ENCODE measurements around the gene TCHH. TPM values are rescaled to one million over a fixed set of nuclear protein-coding genes. Genes with fewer than 3 reads are reported as not detected.

The TCHH gene
- total and polyA plus RNA-seq, 2 donors (not counting 1 experiment from before 2014, with no cell fraction given) = not detected

- Histone ChIP-seq H3K4me1 (ENCODE audit: control insufficient read depth, extremely low read depth, insufficient read depth, low read length) (peaks cover 8% of the 10 kb centered on the region), H4K20me1 (ENCODE audit: control insufficient read depth, extremely low read depth, insufficient read depth, low read length) (no peaks in the 10 kb centered on the region), H2AFZ (ENCODE audit: low read length) (peak overlapping the region; percentile 45), H3K27me3 (ENCODE audit: control insufficient read depth, insufficient read depth, low read length) (peaks cover 73% of the 10 kb centered on the region), H3K9ac (ENCODE audit: insufficient read depth, low read length) (no peak overlapping the region), H3K9me3 (ENCODE audit: control insufficient read depth, insufficient read depth, low read depth, low read length) (no peaks in the 10 kb centered on the region), H3K27ac (ENCODE audit: insufficient read depth, low read length) (no peak overlapping the region), H3K79me2 (ENCODE audit: control insufficient read depth, insufficient read depth, low read length) (no peaks in the 10 kb centered on the region), H3K4me2 (ENCODE audit: extremely low read depth, insufficient read depth, low read length) (peak overlapping the region; percentile 88), H3K4me3 (replicated peaks in 1 of 4; ENCODE audit: control extremely low read depth in 1 of 4, insufficient read depth in 1 of 4, low read depth in 3 of 4, low read length in 4 of 4) (peak overlapping the region; percentile 9 to 53 (median 36)), H3K36me3 (ENCODE audit: control insufficient read depth, insufficient read depth, low read length) (no peaks in the 10 kb centered on the region)
- TF ChIP-seq CTCF (conservative IDR thresholded peaks at IDR 0.05 in 1 of 2, IDR thresholded peaks at IDR 0.05 in 1 of 2; ENCODE audit: low read depth in 1 of 2, low read length in 2 of 2) (no peak), EZH2 (IDR thresholded peaks at IDR 0.05; ENCODE audit: low read length, missing control alignments) (peak; percentile 86)
- DNase-seq (ENCODE audit: low read depth in 2 of 2) = peak in 1 of 2 donors; percentile 10
Observed at GRCh38 chr1:152109231-152109997, 5.8 kb downstream of the TCHH start.

GRCh38 chr1:152108882-152109222 lies 6.4 kb downstream of the TCHH start:
- no peaks in the 10 kb centered on the region for H3K9me3 ChIP-seq (ENCODE audit: control insufficient read depth, insufficient read depth, low read depth, low read length)
- H3K4me2 ChIP-seq (ENCODE audit: extremely low read depth, insufficient read depth, low read length) = no peak overlapping the region
- peaks cover 8% of the 10 kb centered on the region for H3K4me1 ChIP-seq (ENCODE audit: control insufficient read depth, extremely low read depth, insufficient read depth, low read length)
- no peaks in the 10 kb centered on the region for H3K36me3 ChIP-seq (ENCODE audit: control insufficient read depth, insufficient read depth, low read length)
- DNase-seq (ENCODE audit: low read depth in 2 of 2) = no peak
- H2AFZ ChIP-seq (ENCODE audit: low read length) = no peak overlapping the region
- H3K79me2 ChIP-seq (ENCODE audit: control insufficient read depth, insufficient read depth, low read length) = no peaks in the 10 kb centered on the region
- H4K20me1 ChIP-seq (ENCODE audit: control insufficient read depth, extremely low read depth, insufficient read depth, low read length) = no peaks in the 10 kb centered on the region
- no peak overlapping the region for H3K27ac ChIP-seq (ENCODE audit: insufficient read depth, low read length)
- no peak for TF ChIP-seq CTCF (conservative IDR thresholded peaks at IDR 0.05 in 1 of 2, IDR thresholded peaks at IDR 0.05 in 1 of 2; ENCODE audit: low read depth in 1 of 2, low read length in 2 of 2)
- TF ChIP-seq EZH2 (IDR thresholded peaks at IDR 0.05; ENCODE audit: low read length, missing control alignments) = no peak
- peaks cover 68% of the 10 kb centered on the region for H3K27me3 ChIP-seq (ENCODE audit: control insufficient read depth, insufficient read depth, low read length)
- peak overlapping the region in 2 of 4 experiments; percentile 27 to 53 for H3K4me3 ChIP-seq (replicated peaks in 1 of 4; ENCODE audit: control extremely low read depth in 1 of 4, insufficient read depth in 1 of 4, low read depth in 3 of 4, low read length in 4 of 4)
- no peak overlapping the region for H3K9ac ChIP-seq (ENCODE audit: insufficient read depth, low read length)

- H3K27ac ChIP-seq (ENCODE audit: insufficient read depth, low read length) = no peak overlapping the region
- H3K4me3 ChIP-seq (replicated peaks in 1 of 4; ENCODE audit: control extremely low read depth in 1 of 4, insufficient read depth in 1 of 4, low read depth in 3 of 4, low read length in 4 of 4) = peak overlapping the region; percentile 16 to 48 (median 26)
- H2AFZ ChIP-seq (ENCODE audit: low read length) = no peak overlapping the region
- no peaks in the 10 kb centered on the region for H3K9me3 ChIP-seq (ENCODE audit: control insufficient read depth, insufficient read depth, low read depth, low read length)
- peak overlapping the region; percentile 44 for H3K4me2 ChIP-seq (ENCODE audit: extremely low read depth, insufficient read depth, low read length)
- TF ChIP-seq CTCF (conservative IDR thresholded peaks at IDR 0.05 in 1 of 2, IDR thresholded peaks at IDR 0.05 in 1 of 2; ENCODE audit: low read depth in 1 of 2, low read length in 2 of 2) = no peak
- no peak overlapping the region for H3K9ac ChIP-seq (ENCODE audit: insufficient read depth, low read length)
- H4K20me1 ChIP-seq (ENCODE audit: control insufficient read depth, extremely low read depth, insufficient read depth, low read length) = no peaks in the 10 kb centered on the region
- H3K27me3 ChIP-seq (ENCODE audit: control insufficient read depth, insufficient read depth, low read length) = peaks cover 62% of the 10 kb centered on the region
- no peaks in the 10 kb centered on the region for H3K36me3 ChIP-seq (ENCODE audit: control insufficient read depth, insufficient read depth, low read length)
- no peaks in the 10 kb centered on the region for H3K79me2 ChIP-seq (ENCODE audit: control insufficient read depth, insufficient read depth, low read length)
- DNase-seq (ENCODE audit: low read depth in 2 of 2) = peak; percentile 55 to 82
- H3K4me1 ChIP-seq (ENCODE audit: control insufficient read depth, extremely low read depth, insufficient read depth, low read length) = peaks cover 8% of the 10 kb centered on the region
Observed at GRCh38 chr1:152107984-152108881, 7.0 kb downstream of the TCHH start.

Data from fibroblast of lung (primary cell).